Activated naive CD8-positive, alpha-beta T cell treated with anti-CD3 and anti-CD28 coated beads, Interleukin-2, amount 50 U/mL, for 24 hours (primary cell): ENCODE measurements around the gene PABPC1L.

Source experiments
- ATAC-seq: fragments of 150-1000 bp; cut with Tn5 transposase; one replicate; pipeline ENCODE4 v1.10.0; 2021
- DNase-seq: peaks from one replicate; pipeline ENCODE4 v3.0.0; 2021
- H3K27ac Mint-ChIP-seq: one replicate; pipeline ENCODE4 v1.8.0; 2021; ENCODE audit warnings: mild to moderate bottlenecking, mixed read lengths
- H3K27me3 Mint-ChIP-seq: one replicate; pipeline ENCODE4 v1.8.0; 2021; ENCODE audit warnings: mixed read lengths
- H3K36me3 Mint-ChIP-seq: one replicate; pipeline ENCODE4 v1.8.0; 2021; ENCODE audit warnings: low read depth, mixed read lengths
- H3K4me1 Mint-ChIP-seq: one replicate; pipeline ENCODE4 v1.8.0; 2021; ENCODE audit warnings: mixed read lengths
- H3K4me3 Mint-ChIP-seq: one replicate; pipeline ENCODE4 v1.8.0; 2021; ENCODE audit warnings: mild to moderate bottlenecking, moderate library complexity, mixed read lengths
- H3K9me3 Mint-ChIP-seq: one replicate; pipeline ENCODE4 v1.8.0; 2021; ENCODE audit warnings: mixed read lengths

The PABPC1L gene

DNA sequence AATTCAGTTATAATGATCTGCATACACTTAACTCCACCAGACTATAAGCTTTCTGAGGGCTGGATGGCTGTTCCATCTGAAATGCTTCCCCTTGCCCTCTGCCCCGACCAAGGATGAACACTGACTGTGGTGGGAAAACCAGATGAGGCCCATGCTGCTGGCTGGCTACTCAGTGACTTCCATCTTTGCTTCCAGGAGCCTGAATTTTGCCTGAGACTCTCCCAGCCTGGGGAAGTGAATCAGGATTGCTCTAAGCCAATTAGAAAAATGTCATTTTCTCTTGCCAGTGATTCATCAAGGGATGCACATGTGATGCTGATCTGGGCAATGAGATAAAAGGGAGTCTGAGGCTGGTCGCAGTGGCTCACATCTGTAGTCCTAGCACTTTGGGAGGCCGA, 52.0 kb downstream of the PABPC1L start:
- H3K27me3 Mint-ChIP-seq, result no peaks in the 10 kb centered on the region
- H3K36me3 Mint-ChIP-seq, result peaks cover 34% of the 10 kb centered on the region
- no peaks in the 10 kb centered on the region for H3K9me3 Mint-ChIP-seq
- peaks cover 82% of the 10 kb centered on the region for H3K4me1 Mint-ChIP-seq
- DNase-seq (no peak), ATAC-seq (no peak)
- H3K27ac Mint-ChIP-seq, result peak overlapping the region; percentile 47
- no peak overlapping the region for H3K4me3 Mint-ChIP-seq

GRCh38 chr20:44962483-44962882, 52.6 kb downstream of the PABPC1L start:
- Mint-ChIP-seq H3K27ac (peak overlapping the region; percentile 78), H3K4me3 (no peak overlapping the region)
- no peak for DNase-seq

GRCh38 chr20:44963325-44964215, 53.7 kb downstream of the PABPC1L start:
- no peaks in the 10 kb centered on the region for H3K27me3 Mint-ChIP-seq
- DNase-seq (peak; percentile 25), ATAC-seq (no peak)
- no peak overlapping the region for H3K4me3 Mint-ChIP-seq
- no peaks in the 10 kb centered on the region for H3K9me3 Mint-ChIP-seq
- H3K36me3 Mint-ChIP-seq, result peaks cover 33% of the 10 kb centered on the region
- peak overlapping the region; percentile 57 for H3K27ac Mint-ChIP-seq
- H3K4me1 Mint-ChIP-seq, result peaks cover 69% of the 10 kb centered on the region

More at GRCh38 chr20:44962483-44962882, 52.6 kb downstream of the PABPC1L start:
- no peak for ATAC-seq
- no peaks in the 10 kb centered on the region for H3K9me3 Mint-ChIP-seq
- peaks cover 76% of the 10 kb centered on the region for H3K4me1 Mint-ChIP-seq
- H3K36me3 Mint-ChIP-seq, result peaks cover 34% of the 10 kb centered on the region
- no peaks in the 10 kb centered on the region for H3K27me3 Mint-ChIP-seq

GRCh38 chr20:44965651-44966029, 55.8 kb downstream of the PABPC1L start:
- Mint-ChIP-seq H3K36me3 (peaks cover 34% of the 10 kb centered on the region), H3K27ac (peak overlapping the region; percentile 96), H3K4me3 (peak overlapping the region; percentile 96), H3K4me1 (peaks cover 72% of the 10 kb centered on the region), H3K9me3 (no peaks in the 10 kb centered on the region), H3K27me3 (no peaks in the 10 kb centered on the region)
- no peak for DNase-seq
- no peak for ATAC-seq

- DNase-seq, result peak; percentile 96
- peak within 1 kb of the TSS; percentile 96 for H3K4me3 Mint-ChIP-seq
- no peaks in the 10 kb centered on the region for H3K9me3 Mint-ChIP-seq
- no peaks in the 10 kb centered on the region for H3K27me3 Mint-ChIP-seq
- peaks cover 35% of the 10 kb centered on the region for H3K36me3 Mint-ChIP-seq
- ATAC-seq, result peak; percentile 75
- H3K27ac Mint-ChIP-seq, result peak within 1 kb of the TSS; percentile 96
- peaks cover 72% of the 10 kb centered on the region for H3K4me1 Mint-ChIP-seq
Observed at GRCh38 chr20:44966030-44966961, 56.4 kb downstream of the PABPC1L start, which contains the start of gene STK4. STK4 (plus strand) TSS chr20:44966512; CDS start chr20:44966569, 57 bp downstream.

DNA sequence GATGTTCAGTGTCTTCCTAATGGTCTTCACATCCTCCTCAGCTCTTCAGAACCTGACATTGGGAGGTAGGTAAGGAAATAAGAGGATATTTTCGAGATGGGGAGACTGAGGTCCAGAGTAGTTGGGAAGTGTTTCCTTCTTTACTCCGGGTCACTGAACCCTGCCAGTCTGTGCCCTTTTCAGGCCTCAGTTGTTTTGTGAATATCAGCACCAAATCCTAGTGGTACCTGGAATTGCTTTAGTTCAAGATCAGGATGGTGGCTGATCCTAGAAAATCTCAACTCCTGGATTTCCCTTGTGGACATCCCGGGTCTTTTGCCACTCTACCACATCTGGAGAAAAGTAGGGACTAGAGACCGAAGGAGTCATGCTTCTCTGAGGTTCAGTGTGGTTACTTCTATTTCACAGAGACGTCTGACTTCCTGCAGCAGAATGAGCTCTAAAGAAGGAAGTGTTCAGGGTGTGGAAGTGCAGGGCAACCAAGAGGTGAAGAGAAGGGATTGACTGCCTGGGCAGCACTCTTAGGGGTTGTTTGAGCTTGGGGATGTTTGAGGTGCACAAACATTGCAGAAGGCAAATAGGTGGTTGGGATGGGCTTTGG, 57.4 kb downstream of the PABPC1L start:
- Mint-ChIP-seq H3K9me3 (no peaks in the 10 kb centered on the region), H3K4me3 (peak overlapping the region; percentile 96), H3K27ac (peak overlapping the region; percentile 96), H3K4me1 (peaks cover 72% of the 10 kb centered on the region), H3K27me3 (no peaks in the 10 kb centered on the region), H3K36me3 (peaks cover 44% of the 10 kb centered on the region)
- ATAC-seq (peak; percentile 12), DNase-seq (peak; percentile 13)

DNA sequence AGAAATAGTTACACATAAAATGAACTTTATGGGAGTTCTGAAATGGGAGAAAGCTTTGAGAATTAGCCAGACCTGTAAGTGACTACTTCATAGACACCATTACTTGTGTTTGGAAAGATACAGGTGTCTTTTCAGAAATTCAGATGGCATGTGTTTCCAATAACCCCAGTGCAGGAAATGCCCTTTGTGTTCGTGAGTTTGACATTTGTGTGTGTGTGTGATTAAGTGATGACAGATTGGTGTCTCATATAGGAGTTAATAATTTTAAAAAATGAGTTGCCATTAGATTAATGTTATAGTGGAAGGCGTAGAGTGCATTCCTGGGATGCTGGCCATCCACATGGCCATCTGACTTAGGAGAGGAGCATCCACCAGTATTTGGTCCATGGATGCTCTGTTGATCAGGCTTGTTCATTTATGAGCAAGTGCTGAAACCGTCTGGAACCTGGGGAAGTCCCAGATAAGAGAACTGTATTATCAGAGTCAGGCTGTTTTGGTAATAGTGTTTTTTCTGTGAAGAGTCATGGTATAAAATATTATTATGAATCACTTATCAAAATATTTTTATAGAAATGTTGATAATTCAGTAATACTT, 59.5 kb downstream of the PABPC1L start:
- H3K36me3 Mint-ChIP-seq, result peaks cover 64% of the 10 kb centered on the region
- H3K27me3 Mint-ChIP-seq, result no peaks in the 10 kb centered on the region
- ATAC-seq (no peak), DNase-seq (peak; percentile 16)
- H3K4me1 Mint-ChIP-seq, result peaks cover 71% of the 10 kb centered on the region
- H3K4me3 Mint-ChIP-seq, result peak overlapping the region; percentile 96
- no peaks in the 10 kb centered on the region for H3K9me3 Mint-ChIP-seq
- H3K27ac Mint-ChIP-seq, result peak overlapping the region; percentile 96

DNA sequence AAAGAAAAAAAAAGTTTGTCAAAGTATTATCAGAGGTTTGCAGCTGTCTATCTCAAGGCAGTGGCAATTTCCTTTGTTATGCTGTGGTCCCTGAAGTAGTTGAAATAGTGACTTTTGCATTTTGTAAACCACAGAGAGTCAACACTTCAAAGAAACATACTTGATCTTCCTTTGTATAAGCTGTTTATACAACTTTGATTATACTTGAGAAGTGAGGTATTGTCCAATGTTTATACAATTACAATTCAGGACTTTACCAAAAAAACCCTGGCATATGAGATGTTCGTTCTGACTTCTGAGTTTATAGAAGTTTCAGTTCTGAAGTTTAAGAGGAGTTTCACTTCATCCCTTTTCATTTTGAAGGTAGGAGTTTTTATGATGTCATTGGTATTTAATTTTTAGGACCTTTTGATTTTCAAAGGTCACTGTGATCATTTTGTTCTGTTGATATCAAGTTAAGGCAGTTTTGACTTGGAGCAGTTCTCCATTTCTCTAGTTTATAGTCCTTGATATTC, 60.4 kb downstream of the PABPC1L start:
- peaks cover 71% of the 10 kb centered on the region for H3K4me1 Mint-ChIP-seq
- ATAC-seq (peak; percentile 7), DNase-seq (no peak)
- peaks cover 73% of the 10 kb centered on the region for H3K36me3 Mint-ChIP-seq
- H3K9me3 Mint-ChIP-seq, result no peaks in the 10 kb centered on the region
- peak overlapping the region; percentile 96 for H3K4me3 Mint-ChIP-seq
- H3K27me3 Mint-ChIP-seq, result no peaks in the 10 kb centered on the region
- peak overlapping the region; percentile 96 for H3K27ac Mint-ChIP-seq

DNA sequence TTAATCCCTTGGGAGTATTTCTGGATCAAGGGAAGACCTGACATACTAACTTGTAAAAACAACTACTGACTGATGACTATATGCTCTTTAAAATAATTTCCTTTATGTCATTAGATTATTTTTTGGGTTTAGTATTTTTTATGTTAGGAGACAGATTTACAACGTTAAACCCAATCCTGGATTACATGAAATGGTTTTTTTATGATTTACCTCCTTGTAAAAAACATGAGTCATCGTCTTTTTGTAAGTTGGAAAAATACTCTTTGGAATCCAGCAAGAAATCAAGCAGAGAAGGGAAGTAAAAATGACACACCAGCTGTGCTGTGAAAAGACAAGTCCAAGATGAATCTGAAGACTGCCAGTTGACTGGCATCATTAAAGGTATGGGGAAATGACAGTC, 63.2 kb downstream of the PABPC1L start:
- Mint-ChIP-seq H3K27me3 (no peaks in the 10 kb centered on the region), H3K36me3 (peaks cover 81% of the 10 kb centered on the region), H3K9me3 (no peaks in the 10 kb centered on the region), H3K4me3 (peak overlapping the region; percentile 58), H3K27ac (peak overlapping the region; percentile 86), H3K4me1 (peaks cover 89% of the 10 kb centered on the region)
- ATAC-seq (no peak), DNase-seq (no peak)

GRCh38 chr20:44976698-44977097, 66.8 kb downstream of the PABPC1L start:
- Mint-ChIP-seq H3K27me3 (no peaks in the 10 kb centered on the region), H3K36me3 (peaks cover 93% of the 10 kb centered on the region), H3K27ac (peak overlapping the region; percentile 65), H3K9me3 (no peaks in the 10 kb centered on the region), H3K4me1 (peaks cover 89% of the 10 kb centered on the region), H3K4me3 (no peak overlapping the region)
- ATAC-seq, result no peak
- no peak for DNase-seq

GRCh38 chr20:44979090-44979621, 69.3 kb downstream of the PABPC1L start:
- DNase-seq (peak; percentile 58), ATAC-seq (peak; percentile 88)
- Mint-ChIP-seq H3K4me1 (peaks cover 86% of the 10 kb centered on the region), H3K36me3 (peaks cover 87% of the 10 kb centered on the region), H3K4me3 (peak overlapping the region; percentile 61), H3K9me3 (no peaks in the 10 kb centered on the region), H3K27ac (peak overlapping the region; percentile 92), H3K27me3 (no peaks in the 10 kb centered on the region)

- Mint-ChIP-seq H3K4me3 (no peak overlapping the region), H3K9me3 (no peaks in the 10 kb centered on the region), H3K27ac (peak overlapping the region; percentile 57), H3K4me1 (peaks cover 80% of the 10 kb centered on the region), H3K36me3 (peaks cover 83% of the 10 kb centered on the region), H3K27me3 (no peaks in the 10 kb centered on the region)
- ATAC-seq (peak; percentile 49), DNase-seq (no peak)
Observed at GRCh38 chr20:44981736-44982406, 72.0 kb downstream of the PABPC1L start.

DNA sequence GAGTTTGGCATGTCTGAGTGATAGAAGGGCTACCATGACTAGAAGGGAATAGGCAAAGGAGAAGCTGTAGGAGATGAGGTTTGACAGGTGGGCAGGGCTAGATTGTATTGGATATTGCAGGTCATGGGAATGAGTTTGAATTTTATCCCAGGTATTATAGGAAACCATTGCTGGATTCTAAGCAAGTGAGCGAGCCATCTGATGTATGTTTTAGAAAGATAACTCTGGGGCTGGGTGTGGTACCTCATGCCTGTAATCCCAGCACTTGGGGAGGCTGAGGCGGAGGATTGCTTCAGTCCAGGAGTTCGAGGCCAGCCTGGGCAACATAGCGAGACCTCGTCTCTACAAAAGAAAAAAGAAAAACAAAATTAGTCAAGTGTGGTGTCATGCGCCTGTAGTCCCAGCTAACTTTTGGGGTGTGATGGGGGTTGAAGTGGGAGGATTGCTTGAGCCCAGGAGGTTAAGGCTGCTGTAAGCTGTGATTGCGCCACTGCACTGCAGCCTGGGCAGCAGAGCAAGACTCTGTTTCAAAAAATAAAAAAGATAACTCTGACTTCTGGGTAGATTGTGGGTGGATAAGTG, 73.3 kb downstream of the PABPC1L start:
- peaks cover 71% of the 10 kb centered on the region for H3K4me1 Mint-ChIP-seq
- no peaks in the 10 kb centered on the region for H3K9me3 Mint-ChIP-seq
- no peak overlapping the region for H3K4me3 Mint-ChIP-seq
- ATAC-seq, result no peak
- no peak for DNase-seq
- H3K36me3 Mint-ChIP-seq, result peaks cover 80% of the 10 kb centered on the region
- H3K27me3 Mint-ChIP-seq, result no peaks in the 10 kb centered on the region
- peak overlapping the region; percentile 35 for H3K27ac Mint-ChIP-seq
